Urothelium cell line (cell line): Measurements from ENCODE around the gene PDAP1.
"Not testable (repeated sequence)": the region's sequence is repeated elsewhere in the genome, so short reads cannot be mapped to it uniquely, and the experiment has no call there.

Experiments
- DNase-seq: peaks from one replicate; pipeline ENCODE4 v3.0.0; 2011; ENCODE audit warnings: low spot score, mixed read lengths
- FAIRE-seq: peaks from 2 replicates; lab custom pipeline; 2011; peaks lifted over from hg19 to GRCh38; lab: Jason Lieb, UNC

Gene PDAP1, protein sequence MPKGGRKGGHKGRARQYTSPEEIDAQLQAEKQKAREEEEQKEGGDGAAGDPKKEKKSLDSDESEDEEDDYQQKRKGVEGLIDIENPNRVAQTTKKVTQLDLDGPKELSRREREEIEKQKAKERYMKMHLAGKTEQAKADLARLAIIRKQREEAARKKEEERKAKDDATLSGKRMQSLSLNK

DNA sequence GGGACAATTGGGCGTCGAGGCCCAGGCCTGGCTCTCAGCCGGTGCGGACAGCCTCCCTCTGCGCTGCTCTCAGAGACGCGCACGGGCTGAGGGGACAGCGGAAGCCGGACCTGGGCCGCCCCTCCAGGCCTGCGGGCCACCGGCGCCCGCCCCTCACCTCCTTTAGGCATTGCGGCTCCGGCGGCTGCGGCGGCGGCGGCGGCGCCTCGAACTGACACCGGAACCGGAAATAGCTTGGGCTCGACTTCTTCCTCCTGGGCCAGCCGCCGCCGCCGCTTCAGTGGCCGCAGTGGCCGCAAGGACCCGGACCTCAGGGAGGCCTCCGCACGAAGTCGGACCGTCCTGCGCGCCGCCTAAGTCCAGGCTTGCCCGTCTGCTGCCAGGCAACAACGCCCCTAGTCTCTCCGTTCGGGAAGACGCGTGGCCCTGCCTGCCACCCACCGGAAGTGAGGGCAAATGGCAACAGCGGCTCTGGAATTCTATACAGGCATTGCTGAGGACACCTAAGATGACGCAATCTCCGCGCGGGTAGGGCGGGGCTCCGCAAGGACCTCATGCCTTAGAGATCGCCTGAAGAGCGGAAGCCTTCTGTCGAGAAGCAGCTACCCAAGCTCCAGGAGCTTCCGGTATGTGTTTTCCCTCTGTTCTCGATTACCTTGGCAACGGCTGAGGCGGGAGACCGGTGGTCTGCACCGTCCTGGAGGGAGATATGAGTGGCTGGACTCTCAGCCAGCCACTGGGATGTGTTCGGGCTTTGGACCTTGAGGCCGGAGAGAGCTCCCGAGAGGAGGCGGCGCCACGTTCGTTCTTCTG lies at the start of gene PDAP1, which contains the start of gene BUD31:
TSS of gene PDAP1 (minus strand) at position 219 of the 813 bp plus-strand sequence. CDS start at position 170, 49 bp downstream.
TSS of gene BUD31 (plus strand) at position 591 of the 813 bp plus-strand sequence. CDS start 2,124 bp downstream, outside the sequence.
- FAIRE-seq (no peak), DNase-seq (peak; percentile 99)

- FAIRE-seq (no peak), DNase-seq (no peak)
These were observed 49.5 kb upstream of the PDAP1 start for GRCh38 chr7:99457650-99458493.

- DNase-seq = no peak
- no peak for FAIRE-seq
These were observed 48.8 kb upstream of the PDAP1 start for GRCh38 chr7:99457050-99457649.

GRCh38 chr7:99456288-99456687 lies 47.9 kb upstream of the PDAP1 start:
- DNase-seq (no peak), FAIRE-seq (no peak)

DNA sequence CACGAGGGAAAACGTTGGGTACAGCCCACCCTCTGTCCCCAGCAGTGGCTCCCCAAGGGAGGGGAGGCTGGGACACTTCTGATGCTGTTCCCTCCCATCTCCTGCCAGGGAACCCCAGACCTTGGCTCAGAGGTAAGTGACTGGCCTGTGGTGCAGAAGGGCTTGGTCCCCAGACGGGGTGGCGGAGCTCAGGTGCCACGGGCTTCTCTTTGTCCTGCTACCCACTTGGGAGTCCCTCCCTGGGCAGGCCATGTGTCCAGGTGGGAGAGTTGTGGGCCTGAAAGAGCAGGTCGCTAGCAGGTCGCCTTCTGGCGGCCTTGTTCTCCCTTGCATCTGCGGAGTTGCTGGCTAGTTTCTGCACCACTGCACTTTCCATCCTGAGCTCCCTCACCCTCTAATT lies 47.5 kb upstream of the PDAP1 start:
- FAIRE-seq (no peak), DNase-seq (no peak)

GRCh38 chr7:99453105-99453504 lies 44.7 kb upstream of the PDAP1 start:
- DNase-seq = no peak
- FAIRE-seq = no peak

DNA sequence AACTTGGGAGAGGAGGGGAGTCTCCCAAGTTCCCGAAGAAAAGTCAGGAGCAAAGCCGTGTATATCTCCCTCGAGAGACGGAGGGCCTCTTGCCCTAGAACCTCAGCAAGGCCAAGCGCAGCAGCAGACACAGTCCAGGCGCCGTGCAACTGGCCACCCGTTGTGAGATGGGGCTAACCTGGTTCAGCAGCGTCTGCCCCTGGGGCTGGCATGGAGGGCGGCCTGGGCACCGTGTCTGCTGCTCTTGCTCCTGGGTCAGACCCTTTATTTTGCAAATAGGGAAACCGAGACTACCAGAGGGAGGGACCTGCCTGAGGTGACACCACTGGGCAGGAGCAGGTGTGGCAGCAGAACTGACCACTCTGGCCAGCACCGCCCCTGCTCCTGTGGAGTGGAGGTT lies 44.1 kb upstream of the PDAP1 start:
- FAIRE-seq = no peak
- no peak for DNase-seq

DNA sequence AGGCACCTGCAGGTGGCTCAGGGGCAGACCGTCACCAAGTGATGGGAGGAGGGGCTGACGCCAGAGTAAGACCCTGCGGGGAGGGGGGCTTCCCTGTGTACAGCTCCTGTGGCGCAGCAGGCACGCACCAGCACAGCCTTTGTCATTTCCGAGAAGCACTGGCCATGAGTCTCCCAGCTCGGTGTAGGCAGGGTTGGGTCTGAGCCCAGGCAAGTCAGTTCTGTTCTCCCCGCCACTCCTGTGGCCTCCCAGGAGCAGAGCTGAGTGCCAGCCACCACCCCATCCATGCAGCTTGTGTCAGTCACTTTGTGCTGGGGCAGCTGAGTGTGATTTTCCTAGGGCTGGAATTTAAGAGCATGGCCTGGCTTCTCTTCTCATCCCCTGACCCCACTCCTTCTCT lies 43.5 kb upstream of the PDAP1 start:
- no peak for DNase-seq
- FAIRE-seq = no peak

- FAIRE-seq (no peak), DNase-seq (no peak)
These were observed 40.9 kb upstream of the PDAP1 start for GRCh38 chr7:99449326-99449725.

GRCh38 chr7:99448855-99449254 lies 40.5 kb upstream of the PDAP1 start:
- FAIRE-seq = no peak

GRCh38 chr7:99447943-99448342 lies 39.5 kb upstream of the PDAP1 start:
- peak; percentile 42 for FAIRE-seq

More at GRCh38 chr7:99448855-99449254, 40.5 kb upstream of the PDAP1 start:
- no peak for DNase-seq

GRCh38 chr7:99446096-99446495 lies 37.7 kb upstream of the PDAP1 start:
- DNase-seq (no peak), FAIRE-seq (no peak)

More at GRCh38 chr7:99447943-99448342, 39.5 kb upstream of the PDAP1 start:
- peak; percentile 43 for DNase-seq

DNA sequence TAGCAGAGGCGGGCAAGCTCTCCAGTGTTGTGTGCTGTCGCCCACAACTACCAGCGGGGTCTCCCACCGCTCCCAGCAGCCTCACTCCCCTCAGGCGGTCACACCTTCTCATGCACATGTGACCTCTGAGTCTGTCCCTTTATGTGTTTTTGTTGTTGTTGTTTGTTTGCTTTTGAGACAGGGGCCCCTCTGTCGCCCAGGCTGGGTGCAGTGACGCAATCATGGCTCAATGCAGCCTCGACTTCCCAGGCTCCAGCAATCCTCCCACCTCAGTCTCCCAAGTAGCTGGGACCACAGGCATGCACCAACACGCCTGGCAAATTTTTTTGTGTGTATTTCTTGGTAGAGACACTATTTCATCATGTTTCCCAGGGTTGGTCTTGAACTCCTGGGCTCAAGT lies 31.8 kb upstream of the PDAP1 start:
- no peak for DNase-seq
- FAIRE-seq = no peak

- FAIRE-seq (peak; percentile 88), DNase-seq (peak; percentile 99)
These were observed 30.4 kb upstream of the PDAP1 start, which contains the start of the genes CPSF4 and PTCD1 for GRCh38 chr7:99438573-99439480. CPSF4 (plus strand) TSS chr7:99438943; CDS start chr7:99439083, 140 bp downstream. PTCD1 (minus strand) TSS chr7:99438798; CDS start chr7:99435242, 3,556 bp downstream.

DNA sequence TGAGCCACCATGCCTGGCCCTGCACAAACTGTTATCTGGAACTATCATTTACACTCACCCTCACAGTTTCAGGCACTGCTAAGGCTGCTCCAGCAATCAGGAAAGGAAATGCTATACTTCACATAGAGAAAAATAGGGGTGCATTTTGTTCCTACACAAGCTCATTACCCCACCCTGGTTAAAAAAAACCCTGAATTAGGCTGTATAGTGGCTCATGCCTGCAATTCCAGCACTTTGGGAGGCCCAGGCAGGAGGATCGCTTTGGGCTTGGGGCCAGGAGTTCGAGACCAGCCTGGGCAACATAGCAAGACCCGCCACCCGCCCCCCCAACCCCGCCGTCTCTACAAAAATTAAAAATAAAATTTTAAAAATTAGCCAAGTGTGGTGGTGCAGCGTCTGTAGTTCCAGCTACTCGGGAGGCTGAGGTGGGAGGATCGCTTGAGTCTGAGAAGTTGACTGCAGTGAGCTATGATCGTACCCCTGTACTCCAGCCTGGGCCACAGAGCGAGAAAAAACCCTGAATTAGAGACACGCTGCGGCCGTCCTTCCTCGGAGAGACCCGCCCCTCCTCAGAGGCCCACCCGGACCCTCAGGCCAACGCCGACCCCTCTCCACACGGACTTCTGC lies 29.7 kb upstream of the PDAP1 start:
- DNase-seq (no peak), FAIRE-seq (no peak)

GRCh38 chr7:99433158-99433557 lies 24.8 kb upstream of the PDAP1 start:
- FAIRE-seq = no peak
- no peak for DNase-seq

DNA sequence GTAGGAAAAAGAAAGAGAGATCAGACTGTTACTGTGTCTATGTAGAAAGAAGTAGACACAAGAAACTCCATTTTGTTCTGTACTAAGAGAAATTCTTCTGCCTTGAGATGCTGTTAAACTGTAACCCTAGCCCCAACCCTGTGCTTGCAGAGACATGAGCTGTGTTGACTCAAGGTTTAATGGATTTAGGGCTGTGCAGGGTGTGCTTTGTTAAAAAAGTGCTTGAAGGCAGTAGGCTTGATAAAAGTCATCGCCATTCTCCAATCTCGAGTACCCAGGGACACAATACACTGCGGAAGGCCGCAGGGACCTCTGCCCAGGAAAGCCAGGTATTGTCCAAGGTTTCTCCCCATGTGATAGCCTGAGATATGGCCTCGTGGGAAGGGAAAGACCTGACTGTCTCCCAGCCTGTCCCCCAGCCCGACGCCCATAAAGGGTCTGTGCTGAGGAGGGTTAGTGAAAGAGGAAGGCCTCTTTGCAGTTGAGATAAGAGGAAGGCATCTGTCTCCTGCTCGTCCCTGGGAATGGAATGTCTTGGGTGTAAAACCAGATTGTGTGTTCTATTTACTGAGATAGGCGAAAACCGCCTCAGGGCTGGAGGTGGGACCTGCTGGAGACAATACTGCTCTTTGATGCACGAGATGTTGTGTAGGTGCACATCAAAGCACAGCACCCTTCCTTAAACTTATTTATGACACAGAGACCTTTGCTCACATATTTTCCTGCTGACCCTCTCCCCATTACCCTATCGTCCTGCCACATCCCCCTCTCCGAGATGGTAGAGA lies 23.6 kb upstream of the PDAP1 start:
- not testable (repeated sequence) for DNase-seq, FAIRE-seq

DNA sequence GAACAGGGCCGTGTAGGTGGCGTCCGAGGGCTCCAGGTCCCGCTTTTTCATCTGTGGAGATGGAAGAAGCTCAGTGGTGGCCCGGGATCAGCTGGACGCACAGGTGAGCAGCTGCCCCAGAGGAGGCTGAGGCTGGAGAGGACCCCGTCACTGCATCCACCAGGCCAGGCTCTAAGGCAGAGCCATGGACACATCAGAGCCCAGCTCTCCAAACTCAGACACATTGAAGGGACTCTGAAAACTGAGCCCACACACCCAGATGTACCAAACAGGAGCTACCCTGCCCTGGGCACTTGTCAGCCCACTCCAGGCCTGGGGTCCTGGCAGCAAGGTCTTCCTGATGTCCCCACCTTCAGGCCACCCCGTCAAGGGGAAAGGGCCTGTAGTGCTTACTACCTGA lies 21.4 kb upstream of the PDAP1 start:
- no peak for DNase-seq
- no peak for FAIRE-seq
